ENCODE results near the gene ALPL.

ALPL gene

DNA sequence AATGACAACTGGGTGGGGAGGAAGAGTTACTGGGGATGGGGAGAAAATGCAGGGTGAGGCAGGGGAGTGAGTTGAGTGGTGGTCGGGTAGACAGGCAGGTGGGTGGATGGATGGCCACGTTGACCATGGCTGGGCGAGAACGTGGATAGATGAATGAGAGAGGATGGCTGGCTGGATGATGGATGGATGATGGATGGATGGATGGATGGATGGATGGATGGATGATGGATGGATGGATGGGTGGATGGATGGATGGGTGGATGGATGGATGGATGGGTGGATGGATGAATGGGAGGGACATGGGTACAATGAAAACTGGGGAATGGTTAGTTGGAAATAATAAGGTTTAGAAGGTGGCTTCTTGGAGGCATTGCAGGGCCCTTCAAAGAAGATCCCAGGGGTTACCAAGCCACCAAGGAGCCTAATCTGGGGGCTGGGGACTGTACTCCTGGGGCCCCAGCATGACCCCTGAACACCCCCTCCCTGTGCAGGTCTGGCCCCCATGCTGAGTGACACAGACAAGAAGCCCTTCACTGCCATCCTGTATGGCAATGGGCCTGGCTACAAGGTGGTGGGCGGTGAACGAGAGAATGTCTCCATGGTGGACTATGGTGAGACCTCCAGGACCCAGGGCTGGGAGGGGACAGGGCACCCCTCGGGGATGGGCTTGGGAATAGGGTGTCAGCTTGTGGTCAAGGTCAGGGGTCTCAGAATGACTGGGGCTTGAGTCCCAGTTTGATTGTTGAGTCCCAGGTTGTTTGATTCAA, 67.0 kb downstream of the ALPL start:
- no peak for DNase-seq (ENCODE audit: low read depth)

DNA sequence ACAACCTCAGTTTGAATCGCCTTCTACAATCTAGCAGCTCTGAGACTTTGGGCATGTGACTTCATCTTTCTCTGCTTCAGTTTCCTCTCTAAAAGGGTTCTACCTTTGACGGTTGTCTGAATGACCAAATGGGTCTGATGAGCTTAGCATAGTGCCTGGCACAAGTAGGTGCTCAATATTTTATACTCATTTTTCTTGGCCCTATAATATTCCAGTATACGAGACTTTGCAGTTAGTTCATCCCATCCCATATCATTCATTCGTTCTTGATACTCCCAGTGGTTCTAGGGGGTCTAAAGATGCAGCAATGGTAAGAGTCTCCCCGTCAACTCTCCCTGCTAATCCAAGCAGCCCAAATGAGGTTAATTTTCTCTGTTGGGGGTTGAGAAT, 67.6 kb downstream of the ALPL start:
- no peak for DNase-seq (ENCODE audit: low read depth)

DNA sequence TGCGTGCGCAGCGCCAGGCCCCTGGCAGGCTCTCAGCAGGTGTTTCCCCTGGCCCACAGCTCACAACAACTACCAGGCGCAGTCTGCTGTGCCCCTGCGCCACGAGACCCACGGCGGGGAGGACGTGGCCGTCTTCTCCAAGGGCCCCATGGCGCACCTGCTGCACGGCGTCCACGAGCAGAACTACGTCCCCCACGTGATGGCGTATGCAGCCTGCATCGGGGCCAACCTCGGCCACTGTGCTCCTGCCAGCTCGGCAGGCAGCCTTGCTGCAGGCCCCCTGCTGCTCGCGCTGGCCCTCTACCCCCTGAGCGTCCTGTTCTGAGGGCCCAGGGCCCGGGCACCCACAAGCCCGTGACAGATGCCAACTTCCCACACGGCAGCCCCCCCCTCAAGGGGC, 68.1 kb downstream of the ALPL start:
- DNase-seq (ENCODE audit: low read depth), result no peak

DNA sequence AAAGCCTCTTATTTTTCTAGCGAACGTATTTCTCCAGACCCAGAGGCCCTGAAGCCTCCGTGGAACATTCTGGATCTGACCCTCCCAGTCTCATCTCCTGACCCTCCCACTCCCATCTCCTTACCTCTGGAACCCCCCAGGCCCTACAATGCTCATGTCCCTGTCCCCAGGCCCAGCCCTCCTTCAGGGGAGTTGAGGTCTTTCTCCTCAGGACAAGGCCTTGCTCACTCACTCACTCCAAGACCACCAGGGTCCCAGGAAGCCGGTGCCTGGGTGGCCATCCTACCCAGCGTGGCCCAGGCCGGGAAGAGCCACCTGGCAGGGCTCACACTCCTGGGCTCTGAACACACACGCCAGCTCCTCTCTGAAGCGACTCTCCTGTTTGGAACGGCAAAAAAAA, 68.7 kb downstream of the ALPL start:
- no peak for DNase-seq (ENCODE audit: low read depth)

DNA sequence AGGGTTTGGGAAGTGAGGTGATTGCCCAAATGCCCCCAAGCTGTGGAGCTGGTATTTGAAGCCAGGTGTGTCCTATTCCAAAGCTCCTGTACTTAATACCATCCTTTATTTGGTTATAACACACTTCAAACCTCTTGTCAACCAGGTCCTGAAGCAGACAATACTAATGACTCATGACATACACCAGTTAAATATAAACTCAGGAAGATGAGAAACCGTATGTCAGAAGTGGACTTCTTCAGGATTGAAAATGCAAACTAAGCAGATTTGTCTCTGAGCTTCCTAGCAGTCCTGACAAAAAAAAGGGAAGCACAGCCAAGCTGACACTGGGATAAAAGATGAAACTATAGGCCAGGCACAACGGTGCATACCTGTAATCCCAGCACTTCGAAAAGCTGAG, 70.6 kb downstream of the ALPL start:
- no peak for DNase-seq (ENCODE audit: low read depth)

DNA sequence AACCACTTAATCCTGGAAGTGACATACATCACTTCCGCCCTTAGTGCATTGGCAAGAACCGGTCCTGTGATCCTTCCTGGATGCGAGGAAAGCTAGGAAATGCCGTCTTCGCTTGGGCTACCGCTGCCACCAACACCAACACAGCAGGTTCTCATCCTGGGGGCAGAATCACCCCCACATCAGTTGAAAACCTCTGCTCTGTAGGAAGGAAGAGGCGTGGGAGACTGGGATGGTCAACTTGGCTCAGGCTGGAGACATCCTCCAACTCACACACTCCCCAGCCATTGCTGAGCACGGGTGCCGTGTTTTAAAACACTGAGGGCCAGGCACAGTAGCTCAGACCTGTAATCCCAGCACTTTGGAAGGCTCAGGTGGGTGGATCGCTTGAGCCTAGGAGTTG, 74.9 kb downstream of the ALPL start:
- no peak for DNase-seq (ENCODE audit: low read depth)

DNA sequence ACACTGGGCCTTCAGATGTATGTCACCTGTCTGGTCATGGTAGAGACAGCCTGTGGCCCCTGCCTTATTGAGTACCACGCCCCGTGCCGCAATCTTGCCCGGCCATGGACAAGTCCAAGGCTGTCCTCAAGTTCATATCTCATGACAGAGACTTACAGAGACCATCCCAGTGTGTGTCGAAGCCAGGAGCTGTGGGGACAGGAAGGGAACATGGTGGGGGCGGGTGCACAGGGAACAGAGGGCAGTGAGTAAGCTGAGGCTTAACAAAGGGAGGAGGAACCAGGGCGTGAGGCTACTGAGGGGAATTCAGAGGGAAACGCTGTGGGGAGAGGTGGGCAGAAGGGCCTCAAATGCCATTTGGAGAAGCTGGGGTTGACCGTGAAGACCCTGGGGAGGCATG, 75.8 kb downstream of the ALPL start:
- DNase-seq (ENCODE audit: low read depth), result no peak

DNA sequence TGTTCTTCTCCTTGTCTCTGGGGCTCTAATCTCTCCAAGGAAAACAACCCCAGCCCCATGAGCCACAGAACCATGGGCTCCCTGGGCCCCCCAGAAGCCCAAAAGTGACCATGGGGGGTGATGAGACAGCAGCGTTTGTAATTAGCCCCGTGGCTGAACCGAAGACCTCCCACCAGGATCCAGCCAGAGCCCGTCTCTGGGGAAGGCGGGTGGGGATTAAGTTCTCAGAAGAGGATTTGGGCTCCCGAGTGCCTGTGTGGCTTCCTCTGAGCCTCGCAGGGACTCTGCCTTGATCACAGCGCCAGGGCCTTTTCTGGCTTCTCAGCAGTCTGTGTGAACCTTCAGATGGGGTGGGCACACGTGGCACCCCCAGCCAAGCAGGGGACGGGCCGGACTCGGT, 77.0 kb downstream of the ALPL start:
- no peak for DNase-seq (ENCODE audit: low read depth)

DNA sequence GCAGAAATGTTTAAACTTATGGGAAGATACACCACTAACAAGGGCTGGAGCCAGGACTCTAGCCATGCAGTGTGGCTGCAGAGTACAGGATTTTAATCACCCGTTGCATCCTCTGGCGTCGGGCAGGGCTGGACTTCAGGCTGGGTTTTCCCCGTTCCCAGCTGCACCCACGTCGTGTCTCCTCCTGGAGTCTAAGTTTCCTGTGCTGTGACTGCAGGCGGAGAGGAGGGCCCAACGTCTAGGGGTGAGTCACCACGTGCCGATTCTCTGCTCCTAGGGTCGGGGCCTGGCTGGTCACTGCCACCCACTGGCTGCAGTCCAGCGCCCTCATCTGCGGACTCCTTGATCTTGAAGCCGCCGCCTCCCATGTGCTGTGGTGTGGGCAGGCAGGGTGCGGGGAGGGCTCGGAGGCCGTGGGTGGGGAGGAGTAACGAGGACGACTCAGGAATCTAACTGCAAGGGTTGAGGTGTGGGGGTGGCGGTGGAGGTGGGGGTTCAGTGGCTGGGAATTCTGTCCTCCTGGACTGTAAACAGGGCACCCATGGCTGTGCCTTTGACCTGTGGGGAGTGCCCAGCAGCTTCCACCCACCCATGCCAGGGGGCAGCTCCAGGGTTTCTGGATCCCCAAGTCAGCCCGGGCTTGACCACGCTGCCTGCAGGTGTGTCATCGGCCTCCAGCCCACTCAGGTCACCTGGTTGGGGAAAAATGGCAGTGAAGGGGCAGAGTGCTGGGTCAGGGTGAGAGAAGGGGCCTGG, 77.8 kb downstream of the ALPL start:
- DNase-seq (ENCODE audit: low read depth), result no peak

DNA sequence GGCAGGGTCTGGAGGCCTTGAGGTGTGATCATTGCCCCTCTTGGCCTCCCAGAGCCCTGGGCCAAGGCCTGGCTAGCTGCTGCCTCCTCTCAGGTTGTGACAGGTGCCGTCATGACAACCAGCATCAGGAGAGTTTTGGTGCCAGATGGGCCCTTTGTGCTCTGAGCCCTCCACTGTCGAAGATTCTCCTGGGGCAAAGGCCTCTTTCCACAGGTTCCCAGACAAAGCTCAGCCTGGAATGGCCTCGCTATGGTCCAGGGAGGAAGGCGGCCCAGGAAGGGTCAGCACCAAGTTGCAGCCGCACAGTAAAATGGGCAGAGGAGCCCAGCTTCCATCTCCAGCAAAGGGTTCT, 78.4 kb downstream of the ALPL start:
- no peak for DNase-seq (ENCODE audit: low read depth)

DNA sequence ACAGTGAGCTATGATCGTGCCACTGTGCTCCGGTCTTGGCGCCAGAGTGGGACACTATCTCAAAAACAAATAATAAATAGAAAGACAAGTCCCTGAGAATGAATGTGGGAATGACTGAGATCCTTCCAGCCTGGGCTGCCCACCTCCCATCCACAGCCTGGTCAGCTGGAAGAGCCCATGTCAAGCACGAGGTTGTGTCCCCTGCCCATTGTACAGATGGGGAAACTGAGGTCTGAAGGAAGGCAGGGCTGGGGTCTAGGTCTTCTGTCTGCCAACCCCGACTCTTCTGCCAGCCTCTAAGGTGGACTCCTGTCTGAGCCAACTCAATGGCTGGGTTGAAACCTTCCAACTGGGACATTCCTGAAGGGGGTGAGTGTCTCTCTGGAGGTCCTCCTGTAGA, 80.4 kb downstream of the ALPL start:
- no peak for DNase-seq (ENCODE audit: low read depth)

DNA sequence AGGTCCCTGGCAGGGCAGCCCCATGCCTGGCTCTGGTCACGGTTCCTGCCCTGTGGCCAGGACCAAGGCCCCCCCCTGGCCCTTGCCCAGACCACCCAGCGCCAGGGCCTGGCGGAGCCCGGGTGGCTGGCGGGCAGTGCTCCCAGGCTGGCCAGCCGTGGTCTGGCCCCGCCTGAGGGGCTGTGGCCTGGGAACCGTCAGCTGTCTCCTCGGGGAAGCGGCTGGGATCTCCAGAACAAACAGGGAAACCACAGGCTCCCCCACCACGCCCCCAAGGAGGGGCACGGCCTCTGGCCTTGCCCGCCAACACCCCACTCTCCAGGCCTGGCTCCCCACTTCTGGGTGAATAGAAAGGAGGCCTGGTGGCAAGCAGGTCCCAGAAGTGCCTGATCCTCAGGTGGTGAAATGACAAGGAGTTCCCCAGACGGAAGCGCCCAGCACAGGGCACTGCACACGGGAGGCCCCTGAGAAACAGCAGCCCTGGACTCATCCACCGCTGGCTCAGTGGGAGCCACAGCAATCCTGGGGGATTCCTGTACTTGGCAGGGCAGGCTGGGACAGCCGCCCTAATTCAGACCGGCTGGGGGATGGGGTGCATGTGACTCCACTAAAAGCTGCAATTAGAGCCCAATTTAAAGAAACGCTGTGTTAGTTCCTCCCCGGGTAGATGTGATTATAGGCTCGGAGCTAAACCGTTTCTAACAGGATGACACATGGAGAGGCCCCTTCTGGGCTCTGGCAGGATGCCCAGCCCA, 81.1 kb downstream of the ALPL start:
- no peak for DNase-seq (ENCODE audit: low read depth)

DNA sequence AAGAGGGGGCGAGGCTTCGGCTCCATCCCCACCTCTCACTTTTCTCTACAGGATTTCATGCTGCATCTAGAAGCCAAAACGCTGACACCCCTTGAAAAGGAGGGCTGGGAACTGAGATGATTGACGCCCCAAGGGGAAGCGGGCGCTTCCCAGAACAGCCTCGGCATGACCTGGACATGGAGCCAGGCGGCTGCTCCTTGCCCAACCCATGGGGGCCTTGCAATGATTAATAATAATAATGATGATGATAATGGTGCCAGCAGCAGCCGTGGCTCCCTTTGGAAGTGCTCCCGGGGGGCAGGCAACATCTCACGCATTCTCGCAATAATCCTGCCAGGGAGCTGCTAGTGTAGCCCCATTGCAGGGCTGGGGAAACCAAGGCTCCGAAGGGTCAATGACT, 81.7 kb downstream of the ALPL start:
- no peak for DNase-seq (ENCODE audit: low read depth)

DNA sequence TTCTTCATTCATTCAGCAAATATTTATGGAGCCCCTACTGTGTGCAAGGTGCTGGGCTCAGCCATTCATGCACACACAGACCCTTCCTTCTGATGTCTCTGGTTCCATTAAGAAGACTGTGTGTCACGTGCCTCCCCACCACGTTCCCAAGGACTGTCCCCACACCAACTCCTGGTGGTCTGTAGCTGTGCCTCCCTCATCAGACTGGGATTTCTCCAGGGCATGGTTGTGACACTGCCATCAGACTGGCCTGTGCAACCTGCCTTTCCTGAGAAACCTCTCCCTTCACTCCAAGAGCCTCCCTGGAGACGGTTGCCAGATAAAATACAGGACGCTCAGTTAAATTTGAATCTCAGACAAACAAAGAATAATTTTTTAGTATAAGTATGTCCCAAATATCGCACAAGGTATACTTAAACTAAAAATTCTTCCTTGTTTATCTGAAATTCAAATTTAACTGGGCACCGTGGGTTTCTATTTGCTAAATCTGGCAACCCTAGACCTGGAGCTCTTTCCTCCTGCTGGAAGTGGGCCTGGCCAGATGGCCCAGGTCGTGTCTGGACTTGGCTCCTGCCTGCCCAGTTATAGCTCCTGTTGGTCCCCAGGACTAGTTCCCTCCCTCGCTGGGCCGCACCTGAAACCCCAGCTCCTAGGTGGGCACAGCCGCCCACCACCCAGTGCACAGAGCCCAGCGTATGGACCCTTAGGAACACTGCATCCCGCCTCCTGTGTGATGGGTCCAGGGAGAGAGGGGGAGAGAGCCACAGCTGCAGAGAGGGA, 83.1 kb downstream of the ALPL start:
- no peak for DNase-seq (ENCODE audit: low read depth)

DNA sequence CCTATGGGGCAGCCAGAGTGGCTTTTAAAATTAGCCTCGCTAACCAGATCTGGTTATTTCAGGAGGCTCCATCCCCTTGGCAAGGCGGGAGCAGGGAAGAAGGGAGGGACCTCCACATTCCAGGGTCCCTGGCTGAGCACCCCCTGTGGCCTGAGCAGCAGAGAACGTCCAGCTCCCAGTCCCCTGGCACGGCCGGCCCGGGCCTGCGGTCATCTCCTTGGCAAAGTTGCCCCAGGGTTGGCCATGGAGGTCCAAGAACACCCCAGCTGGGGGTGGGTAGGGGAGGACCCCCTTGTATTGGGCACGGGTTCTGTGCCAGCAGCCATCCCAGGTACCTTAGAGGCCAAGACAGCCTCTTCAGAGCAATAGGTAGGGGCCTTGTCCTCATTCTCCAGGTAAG, 84.0 kb downstream of the ALPL start:
- no peak for DNase-seq (ENCODE audit: low read depth)

DNA sequence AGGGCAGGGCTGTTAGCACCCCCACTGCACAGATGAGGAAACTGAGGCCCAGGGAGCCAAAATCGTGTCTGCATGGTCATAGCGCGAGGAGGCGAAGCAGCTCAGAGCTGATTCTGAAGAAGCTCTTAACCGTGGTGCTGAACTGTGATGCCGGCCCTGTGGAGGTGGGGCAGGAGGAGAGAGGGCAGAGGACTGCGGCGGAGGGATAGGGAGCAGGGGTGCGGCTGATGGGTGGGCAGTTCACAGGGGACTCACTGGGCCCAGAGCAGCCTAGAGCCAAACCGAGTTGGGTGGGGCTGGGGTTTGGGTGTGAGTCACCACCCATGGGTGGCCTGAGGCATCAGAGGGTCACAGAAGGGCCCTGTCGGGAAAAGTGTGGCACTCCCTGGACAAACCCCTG, 85.3 kb downstream of the ALPL start:
- DNase-seq (ENCODE audit: low read depth), result no peak

DNA sequence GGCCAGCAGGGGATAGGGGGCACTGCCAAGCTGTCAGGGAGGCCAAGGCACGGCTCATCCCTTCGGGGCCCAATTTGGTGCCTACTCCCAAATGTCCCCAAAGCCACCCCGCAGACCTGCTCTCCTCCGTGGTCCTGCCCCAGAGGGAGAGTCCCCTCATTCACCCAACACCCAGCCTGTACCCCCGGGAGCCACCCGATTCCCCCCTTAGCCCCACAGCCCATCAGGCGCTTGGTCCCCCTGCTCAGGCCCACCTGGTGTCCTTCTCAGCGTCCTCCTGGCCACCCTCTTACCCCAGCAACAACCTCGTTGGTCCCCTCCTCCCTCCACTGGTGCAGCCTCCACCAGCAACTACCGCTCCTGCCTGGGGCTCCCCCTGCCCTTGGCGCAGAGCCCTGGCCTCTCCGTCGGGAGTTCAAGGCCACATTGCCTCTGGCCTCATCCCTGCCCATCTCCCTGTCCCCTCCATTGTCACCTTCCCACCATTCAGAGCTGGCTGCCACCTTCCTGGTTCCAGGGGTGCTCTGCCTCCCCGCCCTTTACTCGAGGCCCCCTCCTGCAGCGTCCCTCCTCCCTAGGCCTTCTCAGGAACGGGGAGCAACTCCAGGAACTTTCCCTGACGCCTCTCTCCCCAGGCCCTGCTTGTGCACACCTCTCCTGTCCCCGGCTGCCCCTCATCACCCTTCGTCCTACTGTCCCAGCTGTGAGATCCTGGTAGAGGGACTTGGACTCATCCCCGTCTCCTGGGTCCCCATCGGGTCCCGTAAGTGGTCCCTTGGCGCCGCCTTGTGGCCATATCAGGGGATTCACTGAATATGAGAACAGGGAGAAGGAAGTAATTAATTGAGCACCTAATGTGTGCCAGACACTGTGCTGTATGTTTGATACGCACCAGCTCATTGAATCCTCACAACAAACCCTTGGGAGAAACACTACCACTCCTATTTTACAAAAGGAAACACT, 86.0 kb downstream of the ALPL start:
- DNase-seq (ENCODE audit: low read depth), result no peak

DNA sequence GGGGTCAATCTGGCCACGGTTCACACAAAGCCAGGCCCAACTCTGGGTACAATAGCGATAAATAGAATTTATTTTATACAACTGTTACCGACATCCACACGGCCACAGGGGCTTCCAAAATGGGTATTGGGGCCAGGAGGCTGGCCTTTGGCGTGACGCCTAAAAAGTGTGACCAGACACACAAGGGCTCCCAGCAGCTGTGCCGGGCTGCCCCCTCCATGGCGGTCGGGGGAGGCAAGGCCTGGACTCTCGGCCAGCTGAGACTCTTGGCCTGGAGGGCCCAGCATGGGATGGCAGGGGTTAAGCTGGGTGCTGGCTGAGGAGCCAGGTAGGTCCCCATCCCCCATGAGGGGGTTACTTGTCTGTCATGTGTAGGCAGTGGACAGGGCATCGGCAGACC, 87.0 kb downstream of the ALPL start:
- DNase-seq (ENCODE audit: low read depth), result no peak

DNA sequence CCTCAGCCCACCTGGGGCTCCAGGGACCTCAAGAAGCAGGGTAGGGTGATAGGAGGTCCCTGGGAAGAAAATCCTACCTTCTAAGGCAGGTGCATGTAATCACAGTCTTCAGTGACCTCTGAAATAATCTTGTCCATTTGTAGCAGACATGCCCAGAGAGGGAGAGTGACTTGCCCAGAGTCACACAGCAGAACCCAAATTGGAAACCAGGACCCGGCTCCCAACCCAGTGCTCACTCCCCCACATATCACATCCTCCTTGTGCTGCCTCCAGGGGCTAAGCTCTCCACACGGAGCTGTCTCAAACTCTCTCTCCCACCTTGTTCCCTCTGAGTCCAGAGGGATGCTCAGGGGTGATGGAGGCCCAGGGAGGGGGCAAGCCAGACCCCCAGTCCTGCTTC, 87.4 kb downstream of the ALPL start:
- no peak for DNase-seq (ENCODE audit: low read depth)

DNA sequence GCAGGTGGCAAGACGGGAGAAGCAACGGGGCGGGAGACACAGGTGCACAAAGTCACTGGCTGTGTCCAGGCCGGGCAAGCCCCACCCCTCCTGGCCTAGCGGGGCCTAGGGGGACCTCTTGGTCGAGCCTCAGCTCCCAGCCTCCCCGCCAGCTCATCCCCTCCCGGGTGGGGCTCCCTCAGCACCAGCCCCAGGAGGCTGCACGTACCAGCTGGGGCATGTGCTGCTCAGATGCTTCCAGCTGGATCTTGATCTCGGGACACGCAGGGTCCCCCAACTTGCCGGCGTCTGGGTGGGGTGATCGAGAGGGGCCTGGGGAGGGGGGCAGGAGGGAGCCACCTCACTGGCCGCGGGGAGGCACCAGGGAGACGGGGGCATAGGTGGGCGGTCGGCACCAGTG, 88.5 kb downstream of the ALPL start:
- DNase-seq (ENCODE audit: low read depth), result no peak

DNA sequence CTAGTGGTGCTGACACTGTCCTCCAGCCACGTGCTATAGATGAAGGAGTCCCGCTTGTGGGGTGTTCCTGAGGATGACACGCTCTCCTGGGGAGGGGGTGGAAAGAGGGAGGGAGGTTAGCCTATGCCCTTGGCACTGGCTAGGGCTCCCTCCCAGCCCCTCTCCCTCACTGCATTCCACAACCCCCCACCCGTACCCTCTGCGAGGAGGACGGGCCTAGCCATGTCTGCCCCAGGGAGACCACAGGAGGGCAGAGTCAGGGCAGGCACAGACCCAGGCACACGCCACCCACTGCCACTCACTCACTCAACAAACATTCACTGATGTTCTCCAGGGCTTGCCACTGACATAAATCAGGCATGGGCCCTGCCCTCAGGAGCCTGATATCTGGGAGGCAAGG, 89.2 kb downstream of the ALPL start:
- DNase-seq (ENCODE audit: low read depth), result no peak
